Activated CD4-positive, alpha-beta T cell treated with anti-CD3 and anti-CD28 coated beads, Interleukin-2, Interleukin-6, amounts not matched to agents 100 ng/mL and 50 ng/mL, durations not matched to agents 16 hours and 8 hours (primary cell): ENCODE measurements around the gene EXOSC7.

Source experiments
- DNase-seq: peaks from one replicate; pipeline ENCODE4 v3.0.0-alpha.2; 2020

EXOSC7 gene

GRCh38 chr3:45057557-45057956, 81.5 kb downstream of the EXOSC7 start:
- DNase-seq, result peak; percentile 31

- no peak for DNase-seq
These were observed 83.1 kb downstream of the EXOSC7 start for GRCh38 chr3:45059132-45059531.

- DNase-seq, result no peak
These were observed 84.3 kb downstream of the EXOSC7 start for GRCh38 chr3:45060165-45060892.
